ENCODE results near the gene OR52E5. TPM values are rescaled to one million over a fixed set of nuclear protein-coding genes. Genes with fewer than 3 reads are reported as not detected.

OR52E5 gene
- total and polyA plus RNA-seq, 9 donors: not detected

GRCh38 chr11:5857590-5857989 lies 35.4 kb upstream of the OR52E5 start, which contains the start of gene OR52E8:
Gene OR52E8, minus strand, starts transcription at chr11:5857690. Its CDS starts 0 bp downstream, at chr11:5857690.
- H3K27ac ChIP-seq: no peak within 1 kb of the TSS
- no peak for DNase-seq
- H3K36me3 ChIP-seq: no peaks in the 10 kb centered on the region
- no peak within 1 kb of the TSS for H3K4me3 ChIP-seq
- H3K4me1 ChIP-seq (ENCODE audit: insufficient read depth): no peaks in the 10 kb centered on the region
- intact Hi-C loops (cut with DNase I): no loop called here
- no peaks in the 10 kb centered on the region for H3K9me3 ChIP-seq
- no peaks in the 10 kb centered on the region for H3K27me3 ChIP-seq
- TF ChIP-seq CTCF (IDR thresholded peaks at IDR 0.05) (no peak), POLR2A (IDR thresholded peaks at IDR 0.05) (no peak), EP300 (IDR thresholded peaks at IDR 0.05) (no peak)
- 81 to 89% (median 88%) methylated on average over 3 of the region's 3 CpGs for WGBS, 3 donors

- Histone ChIP-seq H3K27me3 (no peaks in the 10 kb centered on the region), H3K9me3 (no peaks in the 10 kb centered on the region), H3K4me1 (ENCODE audit: insufficient read depth) (no peaks in the 10 kb centered on the region), H3K36me3 (no peaks in the 10 kb centered on the region), H3K4me3 (no peak overlapping the region), H3K27ac (no peak overlapping the region)
- DNase-seq: no peak
- intact Hi-C loops (cut with DNase I): no loop called here
- WGBS, 3 donors: 74 to 85% (median 81%) methylated on average over 2 of the region's 2 CpGs
- TF ChIP-seq EP300 (IDR thresholded peaks at IDR 0.05): no peak
- TF ChIP-seq CTCF (IDR thresholded peaks at IDR 0.05): no peak
- no peak for TF ChIP-seq POLR2A (IDR thresholded peaks at IDR 0.05)
These were observed 27.2 kb upstream of the OR52E5 start for GRCh38 chr11:5865826-5866225.

- no peaks in the 10 kb centered on the region for H3K27me3 ChIP-seq
- H3K36me3 ChIP-seq: no peaks in the 10 kb centered on the region
- intact Hi-C loops (cut with DNase I): no loop called here
- no peak for TF ChIP-seq CTCF (IDR thresholded peaks at IDR 0.05)
- TF ChIP-seq EP300 (IDR thresholded peaks at IDR 0.05): no peak
- TF ChIP-seq POLR2A (IDR thresholded peaks at IDR 0.05): no peak
- H3K4me1 ChIP-seq (ENCODE audit: insufficient read depth): no peaks in the 10 kb centered on the region
- H3K27ac ChIP-seq: no peak overlapping the region
- no peak for DNase-seq
- WGBS, 3 donors: 59 to 68% (median 60%) methylated on average over 2 of the region's 2 CpGs
- no peaks in the 10 kb centered on the region for H3K9me3 ChIP-seq
- H3K4me3 ChIP-seq: no peak overlapping the region
These were observed 14.4 kb upstream of the OR52E5 start for GRCh38 chr11:5878564-5878963.

- TF ChIP-seq EP300 (IDR thresholded peaks at IDR 0.05) (no peak), POLR2A (IDR thresholded peaks at IDR 0.05) (no peak), CTCF (IDR thresholded peaks at IDR 0.05) (no peak)
- 64 to 75% (median 68%) methylated on average over 4 of the region's 4 CpGs for WGBS, 3 donors
- no peaks in the 10 kb centered on the region for H3K4me1 ChIP-seq (ENCODE audit: insufficient read depth)
- H3K9me3 ChIP-seq: no peaks in the 10 kb centered on the region
- no peaks in the 10 kb centered on the region for H3K27me3 ChIP-seq
- DNase-seq: no peak
- no peaks in the 10 kb centered on the region for H3K36me3 ChIP-seq
- intact Hi-C loops (cut with DNase I): no loop called here
- H3K4me3 ChIP-seq: no peak within 1 kb of the TSS
- no peak within 1 kb of the TSS for H3K27ac ChIP-seq
These were observed 12.7 kb upstream of the OR52E5 start, which contains the start of gene OR52E4 for GRCh38 chr11:5880329-5880728. Gene OR52E4, plus strand, starts transcription at chr11:5880629. Its CDS starts 3,664 bp downstream, at chr11:5884293.
